ENCODE measurements around the gene SNRNP25.
"Not testable (repeated sequence)": the region's sequence is repeated elsewhere in the genome, so short reads cannot be mapped to it uniquely, and the experiment has no call there.

Gene SNRNP25

GRCh38 chr16:37511-37910 is 16.1 kb upstream of the SNRNP25 start:
- Mint-ChIP-seq H3K36me3 (ENCODE audit: low read depth) (peaks cover 18% of the 10 kb centered on the region), H3K4me1 (peaks cover 24% of the 10 kb centered on the region), H3K27ac (no peak overlapping the region), H3K4me3 (no peak overlapping the region), H3K9me3 (peaks cover 8% of the 10 kb centered on the region), H3K27me3 (ENCODE audit: low read depth, poor library complexity) (no peaks in the 10 kb centered on the region)
- DNase-seq = no peak
- no peak for TF ChIP-seq CTCF (IDR thresholded peaks at IDR 0.05)

- not testable (repeated sequence) for H3K27ac Mint-ChIP-seq; H3K4me3 Mint-ChIP-seq; DNase-seq; H3K27me3 Mint-ChIP-seq (ENCODE audit: low read depth, poor library complexity); H3K9me3 Mint-ChIP-seq
- Mint-ChIP-seq H3K36me3 (ENCODE audit: low read depth) (peaks cover 25% of the 10 kb centered on the region), H3K4me1 (peaks cover 24% of the 10 kb centered on the region)
Measured at GRCh38 chr16:38206-38605, 15.4 kb upstream of the SNRNP25 start.

- DNase-seq = no peak
- no peak overlapping the region for H3K27ac Mint-ChIP-seq
- no peak overlapping the region for H3K4me3 Mint-ChIP-seq
- peaks cover 35% of the 10 kb centered on the region for H3K36me3 Mint-ChIP-seq (ENCODE audit: low read depth)
- H3K4me1 Mint-ChIP-seq = peaks cover 16% of the 10 kb centered on the region
- no peak for TF ChIP-seq CTCF (IDR thresholded peaks at IDR 0.05)
- peaks cover 8% of the 10 kb centered on the region for H3K9me3 Mint-ChIP-seq
- no peaks in the 10 kb centered on the region for H3K27me3 Mint-ChIP-seq (ENCODE audit: low read depth, poor library complexity)
Measured at GRCh38 chr16:38941-39892, 14.4 kb upstream of the SNRNP25 start.

GRCh38 chr16:41439-42068 is 12.1 kb upstream of the SNRNP25 start:
- Mint-ChIP-seq H3K4me1 (peaks cover 7% of the 10 kb centered on the region), H3K27me3 (ENCODE audit: low read depth, poor library complexity) (no peaks in the 10 kb centered on the region), H3K27ac (no peak overlapping the region), H3K9me3 (peaks cover 8% of the 10 kb centered on the region), H3K4me3 (no peak overlapping the region), H3K36me3 (ENCODE audit: low read depth) (peaks cover 57% of the 10 kb centered on the region)
- DNase-seq = no peak
- TF ChIP-seq CTCF (IDR thresholded peaks at IDR 0.05) = no peak

DNA sequence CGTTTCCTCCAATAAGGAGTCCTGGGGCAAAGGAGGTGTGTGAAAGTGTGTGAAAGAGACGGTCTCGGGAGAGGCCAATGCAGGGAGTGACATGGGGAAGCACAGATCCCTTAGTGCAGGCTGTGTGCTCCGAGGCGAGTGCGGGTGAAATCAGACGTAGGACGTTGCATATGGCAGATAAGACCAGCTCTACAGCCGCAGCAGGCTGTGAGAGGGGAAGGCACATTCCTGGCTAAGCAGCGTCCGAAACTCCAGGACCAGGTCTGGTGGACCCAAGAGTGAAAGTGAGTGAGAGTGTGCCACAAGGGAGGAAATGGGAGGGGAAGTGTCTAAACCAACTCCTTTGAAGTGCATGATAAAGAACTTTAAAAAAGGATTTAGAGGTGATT is 11.6 kb upstream of the SNRNP25 start:
- no peaks in the 10 kb centered on the region for H3K27me3 Mint-ChIP-seq (ENCODE audit: low read depth, poor library complexity)
- no peak overlapping the region for H3K27ac Mint-ChIP-seq
- DNase-seq = no peak
- peaks cover 62% of the 10 kb centered on the region for H3K36me3 Mint-ChIP-seq (ENCODE audit: low read depth)
- H3K9me3 Mint-ChIP-seq = peaks cover 8% of the 10 kb centered on the region
- no peak overlapping the region for H3K4me3 Mint-ChIP-seq
- no peak for TF ChIP-seq CTCF (IDR thresholded peaks at IDR 0.05)
- peaks cover 7% of the 10 kb centered on the region for H3K4me1 Mint-ChIP-seq

DNA sequence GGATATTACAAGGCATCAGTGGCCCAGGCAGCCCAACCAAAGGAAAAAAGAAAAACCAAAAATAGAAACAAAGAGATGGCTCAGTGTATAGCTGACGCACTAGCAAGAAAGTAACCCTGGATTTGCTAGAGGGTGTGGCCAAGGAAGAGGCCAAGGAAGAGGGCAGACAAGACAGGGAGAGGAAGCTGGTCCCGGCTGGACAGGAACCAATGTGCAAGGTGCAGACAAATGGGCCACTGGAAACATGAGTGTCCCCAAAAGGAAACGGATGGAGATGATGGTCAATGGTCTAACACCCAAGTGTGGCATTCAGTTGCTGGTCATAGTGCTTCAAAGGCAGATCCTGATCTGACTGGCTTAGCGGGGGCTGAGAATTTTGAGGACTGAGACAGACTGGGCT is 10.9 kb upstream of the SNRNP25 start:
- no peak overlapping the region for H3K4me3 Mint-ChIP-seq
- peaks cover 8% of the 10 kb centered on the region for H3K9me3 Mint-ChIP-seq
- DNase-seq = no peak
- H3K27me3 Mint-ChIP-seq (ENCODE audit: low read depth, poor library complexity) = no peaks in the 10 kb centered on the region
- peaks cover 7% of the 10 kb centered on the region for H3K4me1 Mint-ChIP-seq
- H3K36me3 Mint-ChIP-seq (ENCODE audit: low read depth) = peaks cover 67% of the 10 kb centered on the region
- no peak overlapping the region for H3K27ac Mint-ChIP-seq
- TF ChIP-seq CTCF (IDR thresholded peaks at IDR 0.05) = no peak

Measured in nephron progenitor cell (in vitro differentiated cells).